K562 (cell line): ENCODE measurements around the gene DDX41. TPM values are rescaled to one million over a fixed set of nuclear protein-coding genes. Genes with fewer than 3 reads are reported as not detected.

Experiments used
- ARID1B ChIP-seq: fragments of 450-650 bp; IDR thresholded peaks from 2 replicates; pipeline ENCODE4 v1.6.1; 2016; ENCODE audit warnings: antibody characterized with exemption, mild to moderate bottlenecking, inconsistent platforms
- CTBP1 ChIP-seq: fragments of 450-650 bp; IDR thresholded peaks from 2 replicates; pipeline ENCODE4 v1.6.1; 2016; ENCODE audit warnings: borderline replicate concordance
- GTF2F1 ChIP-seq: IDR thresholded peaks from 2 replicates; pipeline ENCODE4 v1.6.1; 2011; ENCODE audit warnings: low read depth, low read length, improper control_type of control experiment
- MYNN ChIP-seq, 2 experiments: sonication (generic); formaldehyde crosslinking in 1 of 2; IDR thresholded peaks; 2 replicates each; pipeline versions ENCODE4 v1.5.0 to v1.6.1; 2016 to 2020; ENCODE audit warnings: antibody characterized with exemption in 1 of 2, missing genetic modification reagents in 1 of 2
- NRF1 ChIP-seq, 2 experiments: fragments of 450-650 bp; IDR thresholded peaks in 1 of 2; conservative IDR thresholded peaks in 1 of 2; 2 replicates each; pipeline ENCODE4 v1.6.1; 2014; ENCODE audit warnings: mild to moderate bottlenecking in 2 of 2
- PPARD ChIP-seq: fragments of 250-450 bp; sonication (Bioruptor Pico); IDR thresholded peaks from 2 replicates; pipeline ENCODE4 v1.8.0; 2022; ENCODE audit warnings: inconsistent platforms, mild to moderate bottlenecking, moderate library complexity
- PTBP1 ChIP-seq: fragments of 200-400 bp; formaldehyde crosslinking; IDR thresholded peaks from 2 replicates; pipeline ENCODE4 v1.6.1; 2017; ENCODE audit warnings: low read depth, low read length
- PURB ChIP-seq: sonication (generic); formaldehyde crosslinking; IDR thresholded peaks from 2 replicates; pipeline ENCODE4 v1.9.0; 2021; ENCODE audit warnings: low read depth, mild to moderate bottlenecking, missing genetic modification reagents
- RBM22 ChIP-seq: fragments of 200-400 bp; formaldehyde crosslinking; IDR thresholded peaks from 2 replicates; pipeline ENCODE4 v1.6.1; 2018; ENCODE audit warnings: low read length, low read depth; ENCODE audit not compliant: poor library complexity, severe bottlenecking
- RFX7 ChIP-seq: fragments of 250-450 bp; sonication (Bioruptor Pico); IDR thresholded peaks from 2 replicates; pipeline ENCODE4 v1.5.1; 2021; ENCODE audit warnings: mild to moderate bottlenecking
- ZNF239 ChIP-seq: fragments of 250-450 bp; sonication (Bioruptor Pico); IDR thresholded peaks from 2 replicates; pipeline ENCODE4 v1.4.0; 2020; ENCODE audit warnings: mild to moderate bottlenecking
- ZNF507 ChIP-seq: conservative IDR thresholded peaks from 2 replicates; pipeline ENCODE4 v1.6.1; 2017; ENCODE audit warnings: missing genetic modification characterization, missing compliant biosample characterization
- ZNF830 ChIP-seq: fragments of 250-450 bp; sonication (Bioruptor Pico); IDR thresholded peaks from 2 replicates; pipeline ENCODE4 v1.5.0; 2021; ENCODE audit warnings: mild to moderate bottlenecking
- polyA plus RNA-seq, 8 experiments: library from polyadenylated mRNA; depleted of rRNA in 4 of 8; stranded (reverse) in 5 of 8; unstranded in 3 of 8; fragments of >200 nt; fragmentation: Nextera tagmentation in 2 of 8; fragmentation: Illumina TruSeq in 1 of 8; extraction: Ambion mirVana in 2 of 8; extraction: Trizol in 1 of 8; gene quantifications; 2 replicates each; pipeline versions ENCODE4 v1.2.1 to v1.2.3, GENCODE V29; 2011 to 2014; ENCODE audit warnings: inconsistent platforms in 1 of 8, missing spikeins in 1 of 8
- total RNA-seq, 7 experiments: library from RNA; depleted of rRNA in 6 of 7; stranded (reverse); fragments of >200 nt in 6 of 7; fragmentation: Illumina TruSeq in 2 of 7; extraction: Trizol in 2 of 7; gene quantifications; 2 replicates each; pipeline versions ENCODE4 v1.2.1 to v1.2.3, GENCODE V29; 2011 to 2021; ENCODE audit warnings: low replicate concordance in 1 of 7
- TF ChIP-seq, protein P1 (sequence below), 2 experiments: fragments of 450-650 bp in 1 of 2; sonication (generic) in 1 of 2; formaldehyde crosslinking; conservative IDR thresholded peaks; 2 replicates each; pipeline versions ENCODE4 v1.4.0 to v1.8.1; 2020 to 2022; ENCODE audit warnings: mild to moderate bottlenecking in 1 of 2, missing genetic modification reagents in 1 of 2
- TF ChIP-seq, protein P2 (sequence below): conservative IDR thresholded peaks from 2 replicates; pipeline ENCODE4 v1.6.1; 2011; ENCODE audit warnings: low read depth, mild to moderate bottlenecking, low read length; ENCODE audit not compliant: control insufficient read depth
- TF ChIP-seq, protein P3 (sequence below): sonication (generic); formaldehyde crosslinking; IDR thresholded peaks from 2 replicates; pipeline ENCODE4 v1.8.1; 2023; ENCODE audit warnings: mild to moderate bottlenecking, missing genetic modification reagents
- TF ChIP-seq, protein P4 (sequence below), 2 experiments: fragments of 200-800 bp in 1 of 2; sonication (Bioruptor generic) in 1 of 2; sonication (generic) in 1 of 2; formaldehyde crosslinking in 1 of 2; IDR thresholded peaks in 1 of 2; conservative IDR thresholded peaks in 1 of 2; 2 replicates each; pipeline versions ENCODE4 v1.5.0 to v1.6.1; 2016 to 2020; ENCODE audit warnings: missing compliant biosample characterization in 1 of 2, missing genetic modification characterization in 1 of 2, missing genetic modification reagents in 1 of 2
- TF ChIP-seq, protein P5 (sequence below): fragments of 450-650 bp; IDR thresholded peaks from 2 replicates; pipeline ENCODE4 v1.6.1; 2017; ENCODE audit warnings: mild to moderate bottlenecking, moderate library complexity

The DDX41 gene
- total and polyA plus RNA-seq, 9 of the 15 experiments (the other 6 are each of a cell fraction or from before 2014, with no cell fraction given), result 38.2 to 284 (median 116) TPM

DNA sequence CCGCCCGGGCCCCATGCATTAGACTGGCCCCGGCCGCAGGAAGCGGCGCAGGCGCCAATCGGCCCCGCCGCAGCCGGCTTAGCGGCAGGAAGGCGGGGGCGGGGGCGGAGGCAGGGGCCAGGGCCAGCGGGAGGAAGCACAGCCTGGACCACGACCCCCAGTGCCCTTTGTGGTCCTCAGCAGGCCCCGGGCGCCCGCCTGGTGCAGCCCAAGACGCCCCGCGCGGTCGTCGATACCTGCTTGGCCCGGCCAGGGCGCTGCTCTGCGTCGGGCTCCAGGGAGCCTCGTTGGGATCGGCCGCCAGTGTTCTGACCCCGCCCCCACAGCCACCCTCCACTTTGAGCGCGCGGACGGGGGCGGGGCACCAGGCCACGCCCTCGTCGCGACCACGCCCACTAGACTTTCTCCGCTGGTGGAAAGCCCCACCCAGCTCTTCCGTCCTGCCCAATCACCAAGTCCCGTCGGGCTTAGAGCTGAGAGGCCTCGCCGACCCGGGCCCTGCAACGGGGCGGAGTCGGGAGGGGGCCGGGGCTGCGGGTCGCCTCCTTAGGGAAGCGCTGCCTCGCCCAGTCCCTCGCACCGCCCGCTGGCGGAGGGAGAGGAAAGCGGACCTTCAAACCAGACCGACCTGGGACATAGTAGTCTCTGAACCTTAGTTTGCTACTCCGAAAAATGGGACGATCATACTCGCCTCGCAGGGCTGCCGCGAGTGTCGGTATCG, 19.3 kb downstream of the DDX41 start, which contains the start of gene PDLIM7 (continued):
- TF ChIP-seq, protein P1, sequence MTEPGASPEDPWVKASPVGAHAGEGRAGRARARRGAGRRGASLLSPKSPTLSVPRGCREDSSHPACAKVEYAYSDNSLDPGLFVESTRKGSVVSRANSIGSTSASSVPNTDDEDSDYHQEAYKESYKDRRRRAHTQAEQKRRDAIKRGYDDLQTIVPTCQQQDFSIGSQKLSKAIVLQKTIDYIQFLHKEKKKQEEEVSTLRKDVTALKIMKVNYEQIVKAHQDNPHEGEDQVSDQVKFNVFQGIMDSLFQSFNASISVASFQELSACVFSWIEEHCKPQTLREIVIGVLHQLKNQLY (CRISPR knock-in tag; conservative IDR thresholded peaks at IDR 0.05), result 0 out of 4 replicates have a peak, but pooled peaks of 1 of the 2 experiments have one; percentile 70
- TF ChIP-seq, protein P2, sequence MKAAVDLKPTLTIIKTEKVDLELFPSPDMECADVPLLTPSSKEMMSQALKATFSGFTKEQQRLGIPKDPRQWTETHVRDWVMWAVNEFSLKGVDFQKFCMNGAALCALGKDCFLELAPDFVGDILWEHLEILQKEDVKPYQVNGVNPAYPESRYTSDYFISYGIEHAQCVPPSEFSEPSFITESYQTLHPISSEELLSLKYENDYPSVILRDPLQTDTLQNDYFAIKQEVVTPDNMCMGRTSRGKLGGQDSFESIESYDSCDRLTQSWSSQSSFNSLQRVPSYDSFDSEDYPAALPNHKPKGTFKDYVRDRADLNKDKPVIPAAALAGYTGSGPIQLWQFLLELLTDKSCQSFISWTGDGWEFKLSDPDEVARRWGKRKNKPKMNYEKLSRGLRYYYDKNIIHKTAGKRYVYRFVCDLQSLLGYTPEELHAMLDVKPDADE, result 0 out of 2 replicates have a peak, but pooled peaks have one; percentile 79
- TF ChIP-seq NRF1 (conservative IDR thresholded peaks at IDR 0.05 in 1 of 2, IDR thresholded peaks at IDR 0.05 in 1 of 2) (peak; percentile 78 to 82), ARID1B (peak; percentile 5; the same call in 1 of the 2 replicates), ZNF507 (no peak), PURB (no peak), ZNF239 (CRISPR knock-in tag) (no peak), CTBP1 (peak; percentile 48), ZNF830 (CRISPR knock-in tag) (peak; percentile 81; the same call in 1 of the 2 replicates), RBM22 (peak; percentile 49), PTBP1 (peak; percentile 90), PPARD (CRISPR knock-in tag) (no peak), MYNN (IDR thresholded peaks at IDR 0.05) (peak; percentile 14; the same call in 1 of the 2 replicates), MYNN (CRISPR knock-in tag; IDR thresholded peaks at IDR 0.05) (no peak), RFX7 (no peak), GTF2F1 (peak; percentile 57; the same call in 1 of the 2 replicates)
- TF ChIP-seq, protein P3, sequence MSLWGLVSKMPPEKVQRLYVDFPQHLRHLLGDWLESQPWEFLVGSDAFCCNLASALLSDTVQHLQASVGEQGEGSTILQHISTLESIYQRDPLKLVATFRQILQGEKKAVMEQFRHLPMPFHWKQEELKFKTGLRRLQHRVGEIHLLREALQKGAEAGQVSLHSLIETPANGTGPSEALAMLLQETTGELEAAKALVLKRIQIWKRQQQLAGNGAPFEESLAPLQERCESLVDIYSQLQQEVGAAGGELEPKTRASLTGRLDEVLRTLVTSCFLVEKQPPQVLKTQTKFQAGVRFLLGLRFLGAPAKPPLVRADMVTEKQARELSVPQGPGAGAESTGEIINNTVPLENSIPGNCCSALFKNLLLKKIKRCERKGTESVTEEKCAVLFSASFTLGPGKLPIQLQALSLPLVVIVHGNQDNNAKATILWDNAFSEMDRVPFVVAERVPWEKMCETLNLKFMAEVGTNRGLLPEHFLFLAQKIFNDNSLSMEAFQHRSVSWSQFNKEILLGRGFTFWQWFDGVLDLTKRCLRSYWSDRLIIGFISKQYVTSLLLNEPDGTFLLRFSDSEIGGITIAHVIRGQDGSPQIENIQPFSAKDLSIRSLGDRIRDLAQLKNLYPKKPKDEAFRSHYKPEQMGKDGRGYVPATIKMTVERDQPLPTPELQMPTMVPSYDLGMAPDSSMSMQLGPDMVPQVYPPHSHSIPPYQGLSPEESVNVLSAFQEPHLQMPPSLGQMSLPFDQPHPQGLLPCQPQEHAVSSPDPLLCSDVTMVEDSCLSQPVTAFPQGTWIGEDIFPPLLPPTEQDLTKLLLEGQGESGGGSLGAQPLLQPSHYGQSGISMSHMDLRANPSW (CRISPR knock-in tag), result no peak
- TF ChIP-seq, protein P4, sequence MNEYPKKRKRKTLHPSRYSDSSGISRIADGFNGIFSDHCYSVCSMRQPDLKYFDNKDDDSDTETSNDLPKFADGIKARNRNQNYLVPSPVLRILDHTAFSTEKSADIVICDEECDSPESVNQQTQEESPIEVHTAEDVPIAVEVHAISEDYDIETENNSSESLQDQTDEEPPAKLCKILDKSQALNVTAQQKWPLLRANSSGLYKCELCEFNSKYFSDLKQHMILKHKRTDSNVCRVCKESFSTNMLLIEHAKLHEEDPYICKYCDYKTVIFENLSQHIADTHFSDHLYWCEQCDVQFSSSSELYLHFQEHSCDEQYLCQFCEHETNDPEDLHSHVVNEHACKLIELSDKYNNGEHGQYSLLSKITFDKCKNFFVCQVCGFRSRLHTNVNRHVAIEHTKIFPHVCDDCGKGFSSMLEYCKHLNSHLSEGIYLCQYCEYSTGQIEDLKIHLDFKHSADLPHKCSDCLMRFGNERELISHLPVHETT (CRISPR knock-in tag; conservative IDR thresholded peaks at IDR 0.05 in 1 of 2, IDR thresholded peaks at IDR 0.05 in 1 of 2), result no peak
- TF ChIP-seq, protein P5, sequence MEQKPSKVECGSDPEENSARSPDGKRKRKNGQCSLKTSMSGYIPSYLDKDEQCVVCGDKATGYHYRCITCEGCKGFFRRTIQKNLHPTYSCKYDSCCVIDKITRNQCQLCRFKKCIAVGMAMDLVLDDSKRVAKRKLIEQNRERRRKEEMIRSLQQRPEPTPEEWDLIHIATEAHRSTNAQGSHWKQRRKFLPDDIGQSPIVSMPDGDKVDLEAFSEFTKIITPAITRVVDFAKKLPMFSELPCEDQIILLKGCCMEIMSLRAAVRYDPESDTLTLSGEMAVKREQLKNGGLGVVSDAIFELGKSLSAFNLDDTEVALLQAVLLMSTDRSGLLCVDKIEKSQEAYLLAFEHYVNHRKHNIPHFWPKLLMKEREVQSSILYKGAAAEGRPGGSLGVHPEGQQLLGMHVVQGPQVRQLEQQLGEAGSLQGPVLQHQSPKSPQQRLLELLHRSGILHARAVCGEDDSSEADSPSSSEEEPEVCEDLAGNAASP, result no peak
